Smooth muscle cell (in vitro differentiated cells): ENCODE results near the gene TMEM178A. TPM values are rescaled to one million over a fixed set of nuclear protein-coding genes. Genes with fewer than 3 reads are reported as not detected.
A peak's percentile ranks its signal among the peaks of the same experiment; 100 is the strongest.

Experiments
- DNase-seq: peaks from one replicate; lab custom pipeline; 2025; ENCODE audit not compliant: unreplicated experiment; lab: John Stamatoyannopoulos, UW
- H2AFZ ChIP-seq: fragments of 200-600 bp; sonication (generic); 2 replicates; pipeline ENCODE4 v1.6.0; 2016; ENCODE audit warnings: antibody characterized with exemption, low read depth, mild to moderate bottlenecking
- H3F3A ChIP-seq: fragments of 200-600 bp; sonication (generic); 2 replicates; pipeline ENCODE4 v1.6.0; 2017; ENCODE audit warnings: antibody characterized with exemption, low read depth
- H3K27ac ChIP-seq: fragments of 200-600 bp; sonication (generic); 2 replicates; pipeline ENCODE4 v1.5.1; 2016; ENCODE audit warnings: low read depth, mild to moderate bottlenecking
- H3K27me3 ChIP-seq: fragments of 200-600 bp; sonication (generic); 2 replicates; pipeline ENCODE4 v1.6.1; 2016; ENCODE audit warnings: low read depth, mild to moderate bottlenecking
- H3K36me3 ChIP-seq: fragments of 200-600 bp; sonication (generic); 2 replicates; pipeline ENCODE4 v1.5.1; 2016; ENCODE audit warnings: low read depth
- H3K4me1 ChIP-seq: fragments of 200-600 bp; sonication (generic); 2 replicates; pipeline ENCODE4 v1.5.1; 2016; ENCODE audit warnings: low read depth
- H3K4me2 ChIP-seq: fragments of 200-600 bp; sonication (generic); 2 replicates; pipeline ENCODE4 v1.6.0; 2016; ENCODE audit warnings: mild to moderate bottlenecking
- H3K4me3 ChIP-seq: fragments of 200-600 bp; sonication (generic); 2 replicates; pipeline ENCODE4 v1.5.1; 2016; ENCODE audit warnings: mild to moderate bottlenecking
- H3K79me2 ChIP-seq: fragments of 200-600 bp; sonication (generic); 2 replicates; pipeline ENCODE4 v1.6.0; 2016; ENCODE audit warnings: low read depth, mild to moderate bottlenecking
- H3K9ac ChIP-seq: fragments of 200-600 bp; sonication (generic); 2 replicates; pipeline ENCODE4 v1.6.0; 2016; ENCODE audit warnings: low read depth
- H3K9me3 ChIP-seq: fragments of 200-600 bp; sonication (generic); replicated peaks from 2 replicates; pipeline ENCODE4 v1.5.1; 2016; ENCODE audit warnings: low read depth
- H4K20me1 ChIP-seq: fragments of 200-600 bp; sonication (generic); 2 replicates; pipeline ENCODE4 v1.6.0; 2016; ENCODE audit warnings: low read depth
- CTCF ChIP-seq: fragments of 200-600 bp; sonication (generic); IDR thresholded peaks from 2 replicates; pipeline ENCODE4 v1.5.1; 2017; ENCODE audit warnings: borderline replicate concordance, mild to moderate bottlenecking, antibody characterized with exemption; ENCODE audit not compliant: insufficient read depth, poor library complexity, severe bottlenecking
- WGBS: methylation state at CpG from one replicate; pipeline ENCODE4 v1.1.7; 2016; ENCODE audit warnings: low lambda C conversion rate; 5-methylcytosine and 5-hydroxymethylcytosine counted together
- polyA plus RNA-seq: library from polyadenylated mRNA; unstranded; fragments of >200 nt; fragmentation: Nextera tagmentation; extraction: Ambion mirVana; gene quantifications from 2 replicates; pipeline ENCODE4 v1.2.1, GENCODE V29; 2016
- total RNA-seq: library from RNA; depleted of rRNA; stranded (reverse); fragments of >200 nt; gene quantifications from 2 replicates; pipeline ENCODE4 v1.2.3, GENCODE V29; 2014

TMEM178A gene
- total and polyA plus RNA-seq, 2 experiments from 2014 or later: 14.6 to 22.2 TPM

GRCh38 chr2:39620067-39620466 lies 45.6 kb upstream of the TMEM178A start:
- Histone ChIP-seq H3K4me2 (peak overlapping the region; percentile 52), H2AFZ (no peak overlapping the region), H3K27me3 (no peaks in the 10 kb centered on the region), H3F3A (no peaks in the 10 kb centered on the region), H3K9ac (no peak overlapping the region), H3K27ac (peak overlapping the region; percentile 76), H4K20me1 (no peaks in the 10 kb centered on the region), H3K79me2 (no peaks in the 10 kb centered on the region), H3K36me3 (no peaks in the 10 kb centered on the region), H3K4me3 (no peak overlapping the region), H3K9me3 (no peaks in the 10 kb centered on the region), H3K4me1 (peaks cover 3% of the 10 kb centered on the region)
- WGBS: 20% methylated on average over 6 of the region's 6 CpGs
- TF ChIP-seq CTCF: no peak
- peak; percentile 4 for DNase-seq

GRCh38 chr2:39621596-39621995 lies 44.1 kb upstream of the TMEM178A start:
- H3K9ac ChIP-seq: no peak overlapping the region
- no peak for TF ChIP-seq CTCF
- no peaks in the 10 kb centered on the region for H3K27me3 ChIP-seq
- no peaks in the 10 kb centered on the region for H3K36me3 ChIP-seq
- WGBS: 78% methylated on average over 2 of the region's 2 CpGs
- no peaks in the 10 kb centered on the region for H3F3A ChIP-seq
- peak overlapping the region; percentile 58 for H3K4me2 ChIP-seq
- no peaks in the 10 kb centered on the region for H3K79me2 ChIP-seq
- no peak for DNase-seq
- H4K20me1 ChIP-seq: no peaks in the 10 kb centered on the region
- peaks cover 12% of the 10 kb centered on the region for H3K4me1 ChIP-seq
- H3K4me3 ChIP-seq: no peak overlapping the region
- peak overlapping the region; percentile 76 for H3K27ac ChIP-seq
- H3K9me3 ChIP-seq: no peaks in the 10 kb centered on the region
- H2AFZ ChIP-seq: peak overlapping the region; percentile 41

- Histone ChIP-seq H3K9ac (no peak overlapping the region), H4K20me1 (no peaks in the 10 kb centered on the region), H3K27me3 (no peaks in the 10 kb centered on the region), H3K4me2 (no peak overlapping the region), H3K4me3 (no peak overlapping the region), H3K36me3 (no peaks in the 10 kb centered on the region), H3F3A (no peaks in the 10 kb centered on the region), H3K4me1 (peaks cover 12% of the 10 kb centered on the region), H3K9me3 (no peaks in the 10 kb centered on the region), H3K79me2 (no peaks in the 10 kb centered on the region), H2AFZ (no peak overlapping the region), H3K27ac (no peak overlapping the region)
- DNase-seq: no peak
- 86% methylated on average over 2 of the region's 2 CpGs for WGBS
- TF ChIP-seq CTCF: no peak
These were observed 42.9 kb upstream of the TMEM178A start for GRCh38 chr2:39622860-39623259.

- no peaks in the 10 kb centered on the region for H3K36me3 ChIP-seq
- 92% methylated on average over 5 of the region's 5 CpGs for WGBS
- H3K27me3 ChIP-seq: no peaks in the 10 kb centered on the region
- H3K27ac ChIP-seq: no peak overlapping the region
- H4K20me1 ChIP-seq: no peaks in the 10 kb centered on the region
- H3K9me3 ChIP-seq: no peaks in the 10 kb centered on the region
- DNase-seq: no peak
- H2AFZ ChIP-seq: no peak overlapping the region
- no peak overlapping the region for H3K9ac ChIP-seq
- TF ChIP-seq CTCF: no peak
- H3K4me2 ChIP-seq: no peak overlapping the region
- no peaks in the 10 kb centered on the region for H3F3A ChIP-seq
- H3K79me2 ChIP-seq: no peaks in the 10 kb centered on the region
- H3K4me3 ChIP-seq: no peak overlapping the region
- peaks cover 12% of the 10 kb centered on the region for H3K4me1 ChIP-seq
These were observed 41.8 kb upstream of the TMEM178A start for GRCh38 chr2:39623917-39624316.
